Adrenal gland (tissue), 12 donors: ENCODE measurements around the gene LYZL6. TPM values are rescaled to one million over a fixed set of nuclear protein-coding genes. Genes with fewer than 3 reads are reported as not detected.

Experiments
- DNase-seq, 7 donors: peaks; one replicate each; pipeline ENCODE4 v3.0.0-alpha.2; 2019 to 2020
- H3K27ac ChIP-seq, 5 donors: fragments of 200-600 bp; sonication (generic) in 4 of 5; 1 replicate in 3 of 5; 2 replicates in 2 of 5; pipeline versions ENCODE4 v1.5.1 to v1.8.0; 2016 to 2020; ENCODE audit warnings: mild to moderate bottlenecking in 1 of 5
- H3K27me3 ChIP-seq: fragments of 200-600 bp; 2 replicates; pipeline ENCODE4 v1.8.0; 2021
- H3K36me3 ChIP-seq, 2 donors: fragments of 200-600 bp; replicated peaks in 1 of 2; 1 replicate in 1 of 2; 2 replicates in 1 of 2; pipeline versions ENCODE4 v1.5.1 to v1.8.0; 2018 to 2022
- H3K4me1 ChIP-seq, 2 donors: fragments of 200-600 bp; replicated peaks in 1 of 2; 1 replicate in 1 of 2; 2 replicates in 1 of 2; pipeline versions ENCODE4 v1.5.1 to v1.8.0; 2018 to 2021
- H3K4me3 ChIP-seq, 4 donors: fragments of 200-600 bp; sonication (generic) in 3 of 4; one replicate each; pipeline ENCODE4 v1.5.1; 2016 to 2018
- H3K9me3 ChIP-seq, 3 donors: fragments of 200-600 bp; sonication (generic) in 1 of 3; replicated peaks in 1 of 3; 1 replicate in 2 of 3; 2 replicates in 1 of 3; pipeline versions ENCODE4 v1.5.1 to v1.8.0; 2016 to 2021
- CTCF ChIP-seq, 6 experiments: fragments of 450-650 bp in 4 of 6; fragments of 200-600 bp in 2 of 6; sonication (generic) in 1 of 6; IDR thresholded peaks; 1 replicate in 5 of 6; 2 replicates in 1 of 6; pipeline versions ENCODE4 v1.5.1 to v1.8.0; 2016 to 2021; ENCODE audit warnings: antibody characterized with exemption in 6 of 6, mild to moderate bottlenecking in 2 of 6, moderate library complexity in 1 of 6
- POLR2A ChIP-seq, 2 donors: fragments of 450-650 bp; IDR thresholded peaks; one replicate each; pipeline ENCODE4 v1.6.1; 2017; ENCODE audit warnings: antibody characterized with exemption in 2 of 2, mild to moderate bottlenecking in 2 of 2, moderate library complexity in 1 of 2
- WGBS, 4 donors: extraction: QIAGEN DNeasy Blood & Tissue Kit in 2 of 4; methylation state at CpG; one replicate each; pipeline versions ENCODE4 v1.1.5 to v1.1.7; 2013 to 2017; 5-methylcytosine and 5-hydroxymethylcytosine counted together
- intact Hi-C, 2 donors: fragments of 100-400 bp; cut with DNase I; formaldehyde crosslinking; loops; one replicate each; pipeline versions ENCODE4 v1.14.1 to v1.15.0; 2022 to 2023
- polyA plus RNA-seq, 3 donors: library from polyadenylated mRNA; stranded (reverse); fragments of 200-250 nt in 2 of 3; fragments of 350-450 nt in 1 of 3; fragmentation: Illumina TruSeq in 1 of 3; extraction: RNeasy Lipid Tissue Mini Kit (QIAGEN cat#74804) in 1 of 3; gene quantifications; one replicate each; pipeline ENCODE4 v1.2.3, GENCODE V29; 2013 to 2014
- total RNA-seq, 9 donors: library from RNA; depleted of rRNA in 4 of 9; stranded (reverse); fragments of >200 nt in 4 of 9; fragments of 120-200 nt in 1 of 9; fragmentation: NEBNext Ultra II Directional in 1 of 9; extraction: Animal tissue kit (Norgen Biotek cat#: 25700) in 1 of 9; gene quantifications; one replicate each; pipeline versions ENCODE4 v1.1.0 to v1.2.4, GENCODE V29; 2013 to 2023
- donor health status: healthy with polysubstance abuse.
- donor health status: Bipolar disorder and iron deficiency.
- donor health status: DM: yes; HTN: yes; CAD: no.
- donor health status: DM: no; HTN: no; CAD: no.
- donor health status: DM: no; HTN: no; CAD: no.
- donor health status: DM: yes; HTN: yes; CAD: no.

The LYZL6 gene
- total and polyA plus RNA-seq, 12 donors, result not detected

DNA sequence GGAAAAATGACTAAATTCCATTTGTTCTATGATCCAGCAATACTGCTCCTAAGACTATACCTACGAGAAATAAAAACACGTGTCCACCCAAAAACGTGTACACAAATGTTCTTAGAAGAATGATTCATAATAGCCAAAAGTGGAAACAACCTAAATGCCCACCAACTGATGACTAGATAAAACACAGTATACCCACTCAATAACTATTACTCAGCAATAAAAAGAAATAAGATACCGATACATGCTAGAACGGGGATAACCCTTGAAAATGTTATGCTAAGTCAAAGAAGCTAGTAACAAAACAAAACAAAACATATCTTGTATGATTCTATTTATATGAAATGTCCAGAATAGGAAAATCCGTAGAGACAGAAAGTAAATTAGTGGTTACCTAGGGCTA lies 20.1 kb upstream of the LYZL6 start:
- Histone ChIP-seq H3K4me1 (no peaks in the 10 kb centered on the region), H3K4me3 (no peak overlapping the region), H3K27me3 (peaks cover 5% of the 10 kb centered on the region), H3K9me3 (no peaks in the 10 kb centered on the region), H3K36me3 (no peaks in the 10 kb centered on the region), H3K27ac (no peak overlapping the region)
- 73 to 79% (median 76%) methylated on average over 6 of the region's 6 CpGs for WGBS, 4 donors
- DNase-seq, result no peak
- intact Hi-C loops, result no loop called here
- TF ChIP-seq CTCF (IDR thresholded peaks at IDR 0.05), result no peak
- no peak for TF ChIP-seq POLR2A (IDR thresholded peaks at IDR 0.05)

DNA sequence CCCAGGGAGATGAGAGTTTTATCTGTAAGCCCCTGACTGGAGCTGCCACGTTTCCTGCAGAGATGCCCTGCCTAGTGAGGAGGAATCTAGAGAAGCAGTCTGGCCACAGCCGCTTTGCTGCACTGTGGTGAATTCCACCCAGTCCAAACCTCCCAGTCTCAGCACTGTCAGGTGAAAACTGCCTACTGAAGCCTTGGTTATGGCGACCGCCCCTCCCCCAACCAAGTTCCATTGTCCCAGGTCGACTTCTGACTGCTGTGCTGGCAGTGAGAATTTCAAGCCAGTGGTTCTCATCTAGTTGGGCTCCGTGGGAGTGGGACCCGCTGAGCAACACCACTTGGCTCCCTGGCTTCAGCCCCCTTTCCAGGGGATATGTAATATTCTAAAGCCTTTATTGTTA lies 10.2 kb upstream of the LYZL6 start:
- intact Hi-C loops, result no loop called here
- no peak for TF ChIP-seq POLR2A (IDR thresholded peaks at IDR 0.05)
- TF ChIP-seq CTCF (IDR thresholded peaks at IDR 0.05), result no peak
- H3K27ac ChIP-seq, result no peak overlapping the region
- 57 to 77% (median 67%) methylated on average over 5 to 7 of the region's 7 CpGs for whole genome bisulfite sequencing, 4 donors
- no peak overlapping the region for H3K4me3 ChIP-seq
- no peaks in the 10 kb centered on the region for H3K4me1 ChIP-seq
- H3K27me3 ChIP-seq, result no peaks in the 10 kb centered on the region
- no peaks in the 10 kb centered on the region for H3K36me3 ChIP-seq
- no peak for DNase-seq
- H3K9me3 ChIP-seq, result no peaks in the 10 kb centered on the region

- 78 to 86% (median 81%) methylated on average over 3 of the region's 3 CpGs for WGBS, 4 donors
- no peaks in the 10 kb centered on the region for H3K36me3 ChIP-seq
- H3K27me3 ChIP-seq, result no peaks in the 10 kb centered on the region
- H3K9me3 ChIP-seq, result no peaks in the 10 kb centered on the region
- no peak overlapping the region for H3K27ac ChIP-seq
- intact Hi-C loops, result loop anchor here in 1 of 2 donors (10.0 kb wide), 1 partner anchor 95 kb away; no protein-coding TSS in a partner anchor
- H3K4me3 ChIP-seq, result no peak overlapping the region
- DNase-seq, result no peak
- no peak for TF ChIP-seq CTCF (IDR thresholded peaks at IDR 0.05)
- no peak for TF ChIP-seq POLR2A (IDR thresholded peaks at IDR 0.05)
- H3K4me1 ChIP-seq, result no peaks in the 10 kb centered on the region
These were observed 5.9 kb upstream of the LYZL6 start for GRCh38 chr17:35949401-35949800.

GRCh38 chr17:35948092-35948491 lies 4.6 kb upstream of the LYZL6 start:
- no peaks in the 10 kb centered on the region for H3K9me3 ChIP-seq
- intact Hi-C loops, result loop anchor here in 1 of 2 donors (10.0 kb wide), 1 partner anchor 93 kb away; no protein-coding TSS in a partner anchor
- no peaks in the 10 kb centered on the region for H3K27me3 ChIP-seq
- H3K4me1 ChIP-seq, result no peaks in the 10 kb centered on the region
- WGBS, 4 donors, result 73 to 85% (median 76%) methylated on average over 7 of the region's 7 CpGs
- no peak overlapping the region for H3K4me3 ChIP-seq
- DNase-seq, result no peak
- no peak overlapping the region for H3K27ac ChIP-seq
- TF ChIP-seq POLR2A (IDR thresholded peaks at IDR 0.05), result no peak
- TF ChIP-seq CTCF (IDR thresholded peaks at IDR 0.05), result no peak
- H3K36me3 ChIP-seq, result no peaks in the 10 kb centered on the region
